ENCODE measurements around the gene IFT57.

- no peak for TF ChIP-seq GATA2 (IDR thresholded peaks at IDR 0.05; ENCODE audit: low read depth, low read length)
- no peak for TF ChIP-seq GATA3 (IDR thresholded peaks at IDR 0.05; ENCODE audit: low read depth, low read length)
Measured at GRCh38 chr3:108133858-108134554, 88.2 kb downstream of the IFT57 start.
